Left lung (tissue), 10 donors: ENCODE results near the gene NOVA1. TPM values are rescaled to one million over a fixed set of nuclear protein-coding genes. Genes with fewer than 3 reads are reported as not detected.

Experiments
- ATAC-seq: fragments of 200-7000 bp; cut with Tn5 transposase; one replicate; pipeline ENCODE4 v1.9.1; 2020; ENCODE audit warnings: moderate library complexity
- DNase-seq, 4 donors: peaks; one replicate each; pipeline ENCODE4 v3.0.0-alpha.2; 2013 to 2020
- H3K27ac ChIP-seq, 2 donors: fragments of 200-600 bp; sonication (generic) in 1 of 2; one replicate each; pipeline versions ENCODE4 v1.5.0 to v1.8.0; 2020 to 2021
- H3K27me3 ChIP-seq, 2 donors: fragments of 200-600 bp; sonication (generic) in 1 of 2; one replicate each; pipeline versions ENCODE4 v1.5.0 to v1.8.0; 2020 to 2021
- H3K36me3 ChIP-seq, 2 donors: fragments of 200-600 bp; sonication (generic) in 1 of 2; one replicate each; pipeline versions ENCODE4 v1.5.0 to v1.8.0; 2020 to 2021
- H3K4me1 ChIP-seq, 2 donors: fragments of 200-600 bp; one replicate each; pipeline ENCODE4 v1.8.0; 2021
- H3K4me3 ChIP-seq, 2 donors: fragments of 200-600 bp; sonication (generic) in 1 of 2; one replicate each; pipeline versions ENCODE4 v1.5.0 to v1.8.0; 2020 to 2021; ENCODE audit warnings: mild to moderate bottlenecking in 1 of 2
- H3K9me3 ChIP-seq, 2 donors: fragments of 200-600 bp; sonication (generic) in 1 of 2; one replicate each; pipeline versions ENCODE4 v1.5.0 to v1.8.0; 2020 to 2021
- CTCF ChIP-seq, 2 donors: fragments of 200-600 bp; sonication (generic) in 1 of 2; IDR thresholded peaks; one replicate each; pipeline versions ENCODE4 v1.5.0 to v1.8.0; 2021; ENCODE audit warnings: antibody characterized with exemption in 2 of 2
- intact Hi-C, 2 donors: fragments of 100-400 bp; cut with DNase I; formaldehyde crosslinking; loops; one replicate each; pipeline versions ENCODE4 v1.11.2 to v1.14.2; 2022
- polyA plus RNA-seq, 6 donors: library from polyadenylated mRNA; unstranded; fragments of 120-200 nt; gene quantifications; one replicate each; pipeline ENCODE4 v1.2.1, GENCODE V29; 2013; ENCODE audit not compliant: insufficient read length in 6 of 6
- total RNA-seq, 2 donors: library from RNA; stranded (reverse); fragmentation: NEBNext Ultra II Directional; extraction: Animal tissue kit (Norgen Biotek cat#: 25700); gene quantifications; one replicate each; pipeline ENCODE4 v1.2.1, GENCODE V29; 2021
- donor health status: DM: no; HTN: yes; CAD: no.
- donor health status: DM: no; HTN: no; CAD: no.

NOVA1 gene
- total and polyA plus RNA-seq, 8 donors: 1.5 to 21.8 (median 16.0) TPM

DNA sequence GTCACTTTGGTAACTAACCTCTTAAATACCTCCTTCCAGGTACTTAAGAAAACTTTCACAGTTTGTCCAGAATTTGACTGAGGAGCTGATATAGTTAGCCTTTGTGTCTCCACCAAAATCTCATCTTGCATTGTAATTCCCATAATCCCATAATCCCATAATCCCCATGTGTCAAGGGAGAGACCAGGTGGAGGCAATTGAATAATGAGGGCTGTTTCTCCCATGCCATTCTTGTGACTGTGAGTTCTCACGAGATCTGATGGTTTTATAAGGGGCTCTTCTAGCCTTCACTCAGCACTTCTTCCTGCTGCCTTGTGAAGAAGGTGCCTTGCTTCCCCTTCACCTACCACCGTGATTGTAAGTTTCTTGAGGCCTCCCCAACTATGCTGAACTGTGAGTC is 7.8 kb upstream of the NOVA1 start:
- no peaks in the 10 kb centered on the region for H3K27me3 ChIP-seq
- H3K9me3 ChIP-seq: no peaks in the 10 kb centered on the region
- H3K36me3 ChIP-seq: no peaks in the 10 kb centered on the region
- no peak overlapping the region for H3K27ac ChIP-seq
- H3K4me3 ChIP-seq: no peak overlapping the region
- H3K4me1 ChIP-seq: no peaks in the 10 kb centered on the region
- ATAC-seq (no peak), DNase-seq (no peak)
- TF ChIP-seq CTCF (IDR thresholded peaks at IDR 0.05): no peak
- intact Hi-C loops: no loop called here

GRCh38 chr14:26602902-26603301 is 5.1 kb upstream of the NOVA1 start:
- Histone ChIP-seq H3K36me3 (no peaks in the 10 kb centered on the region), H3K9me3 (no peaks in the 10 kb centered on the region), H3K27me3 (peaks cover 0 to 24% of the 10 kb centered on the region in 2 donors), H3K4me1 (no peaks in the 10 kb centered on the region), H3K4me3 (no peak overlapping the region), H3K27ac (no peak overlapping the region)
- no peak for ATAC-seq
- TF ChIP-seq CTCF (IDR thresholded peaks at IDR 0.05): no peak
- no peak for DNase-seq
- intact Hi-C loops: no loop called here

DNA sequence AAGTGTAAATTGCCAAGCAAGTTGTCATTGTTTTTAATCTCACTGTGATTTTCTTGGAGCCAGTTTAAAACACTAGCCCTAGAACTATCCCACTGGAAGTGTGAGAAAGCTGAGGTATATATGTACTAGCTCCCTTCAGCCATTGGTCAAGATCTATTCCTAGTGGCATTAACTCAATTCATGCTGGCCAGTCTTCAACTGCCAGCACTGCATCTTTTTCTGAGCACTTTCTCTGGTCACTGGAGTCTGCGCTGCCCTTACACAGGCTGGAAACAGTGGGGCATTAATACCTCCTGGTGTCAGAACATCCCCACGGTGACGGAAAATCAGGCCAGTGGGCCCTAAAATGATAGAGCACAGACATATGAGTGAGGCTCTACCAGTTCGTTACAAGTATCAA is 4.0 kb upstream of the NOVA1 start:
- intact Hi-C loops: no loop called here
- Histone ChIP-seq H3K36me3 (no peaks in the 10 kb centered on the region), H3K9me3 (no peaks in the 10 kb centered on the region), H3K27me3 (peaks cover 0 to 35% of the 10 kb centered on the region in 2 donors), H3K4me1 (no peaks in the 10 kb centered on the region), H3K27ac (no peak overlapping the region), H3K4me3 (no peak overlapping the region)
- ATAC-seq: no peak
- TF ChIP-seq CTCF (IDR thresholded peaks at IDR 0.05): no peak
- no peak for DNase-seq

GRCh38 chr14:26599291-26599690 is 1.5 kb upstream of the NOVA1 start:
- DNase-seq: no peak
- Histone ChIP-seq H3K27me3 (peaks cover 5 to 55% of the 10 kb centered on the region in 2 donors), H3K4me3 (no peak overlapping the region), H3K36me3 (no peaks in the 10 kb centered on the region), H3K4me1 (no peaks in the 10 kb centered on the region), H3K27ac (no peak overlapping the region), H3K9me3 (no peaks in the 10 kb centered on the region)
- no peak for TF ChIP-seq CTCF (IDR thresholded peaks at IDR 0.05)
- ATAC-seq: no peak
- intact Hi-C loops: no loop called here

GRCh38 chr14:26598672-26599131 is 869 bp upstream of the NOVA1 start:
- Histone ChIP-seq H3K4me3 (peak overlapping the region; percentile 38 to 47), H3K27me3 (peaks cover 5 to 57% of the 10 kb centered on the region in 2 donors), H3K4me1 (no peaks in the 10 kb centered on the region), H3K36me3 (no peaks in the 10 kb centered on the region), H3K9me3 (no peaks in the 10 kb centered on the region), H3K27ac (no peak overlapping the region)
- no peak for ATAC-seq
- no peak for TF ChIP-seq CTCF (IDR thresholded peaks at IDR 0.05)
- no peak for DNase-seq
- intact Hi-C loops: no loop called here
